Stimulated activated CD8-positive, alpha-beta memory T cell treated with anti-CD3 and anti-CD28 coated beads, Interleukin-4, amount 100 ng/mL, for 1 hour (primary cell): Measurements from ENCODE around the gene WDSUB1.

Experiments used
- DNase-seq, 2 donors: peaks; one replicate each; pipeline ENCODE4 v3.0.0-alpha.2; 2020; ENCODE audit warnings: low read depth in 2 of 2, low spot score in 1 of 2

The WDSUB1 gene

DNA sequence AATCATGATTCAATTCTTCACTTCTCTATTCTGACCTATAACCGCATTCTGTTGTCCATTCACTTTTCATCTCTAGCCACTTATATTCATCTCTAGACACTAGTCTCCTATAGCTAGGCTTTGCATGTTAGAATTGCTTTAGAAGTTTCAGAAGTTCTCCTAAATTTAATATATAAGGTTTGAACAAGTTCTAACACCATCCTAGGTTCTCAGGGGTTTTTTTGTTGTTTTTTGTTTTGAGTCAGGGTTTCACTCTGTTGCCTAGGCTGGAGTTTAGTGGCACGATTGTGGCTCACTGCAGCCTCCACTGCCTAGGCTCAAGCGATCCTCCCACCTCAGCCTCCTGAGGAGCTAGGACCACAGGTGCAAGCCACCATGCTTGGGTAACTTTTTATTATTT lies 19.9 kb downstream of the WDSUB1 start:
- DNase-seq, result no peak

DNA sequence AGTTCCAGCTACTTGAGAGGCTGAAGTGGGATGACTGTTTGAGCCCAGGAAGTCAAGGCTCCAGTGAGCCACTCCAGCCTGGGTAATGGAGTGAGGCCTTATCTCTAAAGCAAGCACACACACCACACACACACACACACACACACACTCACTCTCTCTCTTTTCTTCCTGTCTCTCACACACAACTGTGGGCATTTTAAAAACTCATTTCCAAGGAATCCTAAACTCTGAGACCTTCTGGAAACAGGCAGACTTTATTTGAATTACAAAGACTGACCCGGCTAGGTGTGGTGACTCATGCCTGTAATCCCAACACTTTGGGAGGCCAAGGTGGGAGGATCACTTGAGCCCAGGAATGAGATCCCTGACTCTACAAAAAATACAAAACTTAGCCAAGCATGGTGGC lies 21.3 kb downstream of the WDSUB1 start:
- DNase-seq, result no peak

DNA sequence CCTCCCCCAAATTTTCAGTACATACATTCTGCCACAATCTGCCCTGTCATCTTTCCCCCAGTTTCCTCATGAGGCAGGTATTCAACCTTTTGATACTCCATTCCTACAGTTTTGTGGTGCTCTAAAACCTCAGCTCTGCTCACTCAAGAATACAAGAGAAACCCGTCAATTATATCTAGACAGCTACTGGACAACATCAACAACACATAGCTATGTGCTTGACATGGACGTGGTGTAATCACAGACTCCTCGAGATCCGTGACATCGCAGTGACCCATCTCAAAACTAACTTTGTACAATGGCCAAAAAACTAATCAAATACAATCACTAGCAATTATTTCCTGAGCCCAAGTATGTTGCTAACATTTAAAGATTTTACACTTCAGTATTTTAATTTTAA lies 23.6 kb downstream of the WDSUB1 start:
- no peak for DNase-seq

DNA sequence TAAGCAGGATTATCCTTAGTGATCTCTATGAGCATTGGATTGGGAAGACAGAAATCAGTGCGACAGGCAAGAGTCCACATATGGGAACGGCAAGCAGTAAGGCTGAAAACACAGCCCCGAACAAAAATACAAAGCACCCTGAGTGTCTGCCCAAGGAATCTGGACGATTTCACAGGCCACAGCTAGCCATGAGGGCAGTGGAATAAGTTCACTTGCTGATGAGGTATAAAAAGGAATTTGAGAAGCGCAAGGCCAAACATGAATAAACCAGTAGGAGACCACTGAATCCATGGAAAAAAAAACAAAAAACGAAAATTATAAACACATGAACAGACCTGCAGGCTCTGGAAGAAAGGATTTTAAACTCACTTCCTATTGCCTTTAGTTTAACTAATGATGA lies 24.3 kb downstream of the WDSUB1 start:
- DNase-seq, result no peak

DNA sequence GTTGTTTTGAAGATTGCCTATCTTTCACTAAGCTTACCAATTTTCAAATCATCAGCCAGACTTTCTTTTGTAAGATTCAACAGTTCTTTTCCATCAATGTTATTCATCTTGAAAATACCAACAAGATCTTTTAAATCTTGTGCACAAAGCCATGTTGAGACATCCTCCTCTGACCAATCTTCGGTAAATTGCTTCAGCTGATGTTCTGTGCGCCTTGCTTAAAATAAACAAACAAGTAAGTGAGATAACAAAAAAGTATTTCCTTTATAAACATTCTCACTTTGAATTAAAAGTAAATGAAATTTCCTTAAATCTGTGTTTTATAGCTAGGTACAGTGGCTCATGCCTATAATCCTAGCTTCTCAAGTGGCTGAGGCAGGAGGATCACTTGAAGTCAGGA lies 30.3 kb downstream of the WDSUB1 start:
- no peak for DNase-seq

DNA sequence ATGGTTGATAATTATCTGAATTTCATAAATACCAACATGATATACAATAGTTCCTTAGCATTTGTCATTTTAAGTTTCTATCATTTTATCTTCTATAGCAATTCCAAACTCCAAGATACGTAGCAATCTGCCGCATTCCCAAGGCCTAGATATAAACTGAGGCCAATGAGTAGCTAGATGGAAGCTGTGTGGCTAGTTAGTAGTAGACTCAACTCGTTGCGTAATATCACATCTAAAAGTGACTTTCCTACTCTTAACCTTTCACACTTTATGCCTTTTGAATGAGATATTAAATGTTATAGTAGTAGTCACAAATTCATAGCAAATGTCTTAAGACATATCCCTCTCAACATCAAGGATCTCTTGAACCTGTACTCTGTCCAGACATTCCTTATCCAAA lies 33.6 kb downstream of the WDSUB1 start:
- DNase-seq, result no peak

DNA sequence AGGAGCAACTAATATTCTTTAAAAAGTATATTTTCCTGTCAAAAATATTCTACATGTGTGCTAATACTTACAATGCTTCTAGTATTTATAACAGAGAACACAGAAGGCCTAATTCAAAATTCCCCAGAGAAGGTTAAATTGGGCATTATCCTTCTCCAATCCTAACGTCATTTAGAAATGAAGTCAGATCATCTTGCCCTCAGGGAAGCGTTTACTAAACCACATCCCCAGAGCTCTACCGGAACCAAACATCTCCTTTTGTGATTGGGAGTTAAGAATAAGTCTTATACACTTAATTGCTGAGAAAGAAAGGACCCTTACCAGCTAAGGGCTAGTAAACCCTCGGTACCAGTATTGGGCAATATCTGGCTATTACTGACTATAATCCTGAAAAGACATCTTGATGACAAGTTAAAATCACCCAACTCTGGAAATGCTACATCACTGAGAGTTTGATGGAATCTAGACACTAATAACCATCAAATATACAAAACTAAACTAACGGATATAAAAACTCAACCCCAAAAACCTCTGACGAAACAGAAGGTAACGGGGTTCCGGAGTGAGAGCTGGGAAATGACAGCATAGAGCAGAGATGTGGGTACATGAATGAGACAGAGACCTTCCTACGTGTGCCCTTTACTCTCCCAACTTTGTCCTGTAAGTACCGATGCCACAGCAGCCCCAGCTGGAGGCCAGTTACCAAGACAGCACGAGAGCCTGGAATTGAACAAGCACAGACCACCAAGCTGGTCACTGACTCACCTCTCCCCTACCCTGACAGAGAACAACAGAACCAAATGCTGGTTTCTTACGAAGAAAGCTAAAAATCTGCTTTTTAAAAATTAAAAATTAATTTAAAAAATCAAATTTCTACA lies 35.0 kb downstream of the WDSUB1 start:
- DNase-seq, result no peak

DNA sequence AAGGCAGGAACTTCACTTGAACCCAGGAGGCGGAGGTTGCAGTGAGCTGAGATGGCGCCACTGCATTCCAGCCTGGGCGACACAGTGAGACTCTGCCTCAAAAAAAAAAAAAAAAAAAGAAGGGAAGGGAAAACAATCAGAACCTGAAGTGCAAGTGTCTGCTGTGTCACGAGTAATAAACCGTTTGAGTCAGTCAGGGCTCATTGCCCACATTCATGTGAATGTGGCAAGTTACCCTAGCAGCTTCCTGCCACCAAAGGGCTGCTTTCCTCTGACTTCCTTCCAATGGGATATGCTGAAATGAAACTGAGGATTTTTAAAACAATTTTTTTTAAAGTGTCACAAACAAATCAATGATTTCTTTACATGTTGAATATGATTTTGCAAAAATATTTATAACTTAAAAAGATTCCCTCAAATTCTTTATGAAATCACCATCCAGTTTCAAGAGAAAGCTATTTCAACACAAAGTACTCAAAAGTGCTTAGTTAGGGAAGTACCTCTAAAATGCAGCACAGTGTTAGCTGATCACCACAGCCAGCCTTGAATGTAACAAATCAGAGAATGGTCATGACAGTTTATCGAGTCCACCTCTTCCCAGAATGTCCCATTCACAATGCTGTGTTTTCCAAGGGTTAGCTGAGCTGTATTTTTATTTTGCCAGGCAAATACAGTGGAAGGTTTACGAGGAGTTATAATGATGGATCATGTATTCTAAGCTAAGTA lies 36.4 kb downstream of the WDSUB1 start:
- no peak for DNase-seq

DNA sequence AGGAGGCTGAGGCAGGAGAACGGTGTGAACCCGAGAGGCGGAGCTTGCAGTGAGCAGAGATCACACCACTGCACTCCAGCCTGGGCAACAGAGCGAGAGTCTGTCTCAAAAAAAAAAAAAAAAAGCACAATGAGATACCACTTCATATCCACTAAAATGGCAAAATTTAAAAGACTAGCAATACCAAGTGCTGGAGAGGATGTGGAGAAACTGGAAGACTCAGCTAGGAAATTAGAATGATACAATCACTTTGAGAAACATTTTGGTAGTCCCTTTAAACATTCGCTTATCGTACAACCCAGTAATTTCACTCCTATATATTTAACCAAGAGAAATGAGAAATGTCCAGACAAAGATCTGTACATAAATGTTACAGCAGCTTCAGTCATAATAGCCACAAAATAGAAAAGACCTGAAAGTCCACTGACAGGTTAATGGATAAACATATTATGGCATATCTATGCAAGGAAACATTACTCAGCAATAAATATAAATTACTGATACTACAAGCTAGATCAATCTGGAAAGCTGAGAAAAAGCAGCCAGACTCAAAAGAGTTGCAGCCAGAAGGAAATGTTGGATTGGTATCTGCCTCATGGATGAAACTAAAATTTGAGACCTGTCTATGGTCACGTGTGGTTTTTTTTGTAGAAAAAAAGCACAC lies 40.0 kb downstream of the WDSUB1 start:
- no peak for DNase-seq

DNA sequence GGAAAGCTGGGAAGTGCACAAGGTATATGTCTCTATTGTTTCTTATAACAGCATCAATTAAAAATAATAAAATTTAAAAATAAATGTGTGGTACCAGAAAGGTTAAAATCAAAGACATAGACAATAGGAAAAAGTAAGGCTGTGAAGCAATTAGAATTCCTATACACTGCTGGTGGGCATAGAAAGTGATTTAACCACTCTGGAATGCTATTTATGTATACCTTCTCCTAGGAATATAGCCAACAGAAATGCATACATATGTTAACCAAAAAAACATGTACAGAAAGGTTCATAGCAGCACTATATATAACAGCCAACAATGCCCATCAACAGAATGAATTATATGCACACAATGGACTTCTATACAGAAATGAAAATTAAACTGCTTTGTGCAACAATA lies 43.0 kb downstream of the WDSUB1 start:
- DNase-seq, result no peak

DNA sequence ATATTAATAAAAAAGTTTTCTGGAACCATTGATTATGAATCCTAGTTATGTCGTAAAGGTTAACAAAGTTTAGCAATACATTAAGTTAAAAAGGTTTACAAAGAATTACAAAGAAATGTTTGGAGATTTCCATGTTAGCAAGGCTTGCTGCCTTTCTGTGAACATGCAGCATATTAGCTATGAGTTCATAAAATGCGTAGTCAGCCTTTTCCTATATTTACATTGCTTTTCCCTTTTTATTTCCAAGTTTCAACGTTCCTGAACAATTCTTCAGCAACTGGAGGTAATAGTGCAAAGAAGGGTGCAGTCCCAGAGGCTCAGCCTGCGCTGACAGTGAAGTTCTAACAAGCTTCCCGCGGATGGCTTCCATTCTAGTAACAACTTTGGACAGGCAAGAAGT lies 51.6 kb downstream of the WDSUB1 start:
- no peak for DNase-seq

DNA sequence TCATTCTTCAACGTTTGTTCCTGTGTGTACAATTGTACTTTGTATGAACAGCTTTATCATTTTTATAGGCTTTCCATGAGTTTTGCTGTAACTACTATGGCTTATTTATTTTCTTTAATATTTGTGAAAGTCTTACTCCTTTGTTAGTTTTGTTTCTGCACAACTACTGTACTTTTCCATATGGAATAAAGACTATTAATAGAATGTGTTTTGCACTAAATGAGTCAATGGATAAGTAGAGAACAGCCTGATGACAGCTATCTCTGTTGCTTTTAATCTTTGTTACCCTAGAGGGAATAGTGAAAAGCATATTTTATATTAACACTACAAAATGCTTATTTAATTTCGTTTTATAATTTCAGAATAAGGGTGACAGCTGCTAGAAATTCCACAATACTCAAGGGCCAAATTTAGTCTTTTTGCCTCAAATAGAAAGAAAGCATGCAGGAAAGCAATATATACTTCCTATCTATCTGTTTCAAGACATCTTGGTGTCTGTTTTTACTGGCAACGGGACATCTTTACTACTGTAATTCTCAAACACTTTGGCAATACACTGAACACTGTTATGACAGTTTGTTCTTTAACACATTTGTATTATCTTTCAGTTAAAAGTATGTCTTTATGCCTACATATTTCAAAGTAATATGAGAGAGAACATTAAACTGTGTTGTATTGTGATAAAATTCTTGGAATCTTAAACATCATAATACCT lies 53.9 kb downstream of the WDSUB1 start:
- no peak for DNase-seq

DNA sequence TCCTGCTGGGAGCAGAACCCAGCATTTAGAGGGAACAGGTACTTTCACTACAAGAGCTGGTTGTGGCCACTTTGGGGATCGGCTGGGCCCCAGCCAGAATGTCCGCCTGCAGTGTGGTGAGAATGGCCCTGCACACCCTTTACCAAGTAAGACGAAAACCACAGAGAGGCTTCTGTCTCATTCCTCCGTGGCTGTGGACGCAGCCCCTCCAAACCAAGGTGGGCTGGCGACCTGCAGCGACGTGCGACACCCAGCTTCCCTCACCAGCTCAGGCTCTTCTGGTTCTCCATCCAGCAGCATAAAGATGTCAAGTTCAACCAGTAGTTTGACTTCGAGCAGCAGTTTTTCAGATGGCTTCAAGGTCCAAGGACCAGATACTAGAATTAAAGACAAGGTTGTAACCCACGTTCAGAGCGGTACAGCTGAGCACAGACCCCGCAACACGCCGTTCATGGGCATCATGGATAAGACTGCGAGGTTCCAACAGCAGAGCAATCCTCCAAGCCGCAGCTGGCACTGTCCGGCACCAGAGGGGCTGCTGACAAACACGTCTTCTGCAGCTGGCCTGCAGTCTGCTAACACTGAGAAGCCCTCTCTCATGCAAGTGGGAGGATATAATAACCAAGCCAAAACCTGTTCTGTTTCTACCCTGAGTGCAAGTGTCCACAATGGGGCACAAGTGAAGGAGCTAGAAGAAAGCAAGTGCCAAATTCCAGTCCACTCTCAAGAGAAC lies 56.2 kb downstream of the WDSUB1 start:
- no peak for DNase-seq

DNA sequence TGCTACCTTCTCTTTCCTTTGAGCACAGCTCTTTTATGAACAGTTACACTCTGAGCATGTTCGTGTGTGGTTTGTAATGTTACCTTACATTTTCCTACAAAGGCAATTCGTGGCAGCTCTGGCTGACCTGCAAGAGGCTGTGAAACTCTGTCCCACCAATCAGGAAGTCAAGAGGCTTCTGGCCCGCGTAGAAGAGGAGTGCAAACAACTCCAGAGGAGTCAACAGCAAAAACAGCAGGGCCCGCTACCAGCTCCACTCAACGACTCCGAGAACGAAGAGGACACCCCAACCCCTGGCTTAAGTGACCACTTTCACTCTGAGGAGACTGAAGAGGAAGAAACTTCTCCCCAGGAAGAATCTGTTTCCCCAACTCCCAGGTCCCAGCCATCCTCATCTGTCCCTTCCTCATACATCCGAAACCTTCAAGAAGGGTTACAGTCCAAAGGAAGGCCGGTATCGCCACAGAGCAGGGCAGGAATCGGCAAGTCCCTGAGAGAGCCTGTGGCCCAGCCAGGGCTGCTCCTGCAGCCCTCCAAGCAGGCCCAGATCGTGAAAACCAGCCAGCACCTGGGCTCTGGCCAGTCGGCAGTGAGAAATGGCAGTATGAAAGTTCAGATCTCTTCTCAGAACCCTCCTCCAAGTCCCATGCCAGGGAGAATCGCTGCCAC lies 56.9 kb downstream of the WDSUB1 start:
- no peak for DNase-seq

DNA sequence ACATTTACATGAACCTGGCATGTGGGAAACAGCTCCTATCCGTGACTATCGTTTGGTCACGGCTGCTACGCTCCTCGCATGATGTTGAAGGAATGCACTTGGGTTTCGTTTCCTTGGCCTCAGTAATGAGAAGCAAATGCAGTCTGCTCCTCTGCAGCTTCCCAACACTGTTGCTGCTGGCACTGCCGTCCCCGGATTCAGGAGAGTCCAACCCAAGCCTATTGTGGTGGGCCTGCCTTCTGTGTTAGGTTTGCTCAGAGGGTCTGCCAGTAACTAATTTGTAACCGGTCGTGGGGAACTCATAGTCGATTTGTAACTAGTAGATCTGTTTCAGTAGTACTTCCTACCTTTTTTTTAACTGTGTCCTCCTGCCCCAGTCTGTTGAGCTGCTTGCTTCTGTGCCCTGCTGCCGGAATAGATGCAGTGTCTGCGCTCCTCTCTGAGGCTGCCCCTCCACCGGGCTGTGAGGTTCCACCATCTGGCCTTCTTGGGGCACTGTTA lies 58.4 kb downstream of the WDSUB1 start:
- DNase-seq, result no peak

DNA sequence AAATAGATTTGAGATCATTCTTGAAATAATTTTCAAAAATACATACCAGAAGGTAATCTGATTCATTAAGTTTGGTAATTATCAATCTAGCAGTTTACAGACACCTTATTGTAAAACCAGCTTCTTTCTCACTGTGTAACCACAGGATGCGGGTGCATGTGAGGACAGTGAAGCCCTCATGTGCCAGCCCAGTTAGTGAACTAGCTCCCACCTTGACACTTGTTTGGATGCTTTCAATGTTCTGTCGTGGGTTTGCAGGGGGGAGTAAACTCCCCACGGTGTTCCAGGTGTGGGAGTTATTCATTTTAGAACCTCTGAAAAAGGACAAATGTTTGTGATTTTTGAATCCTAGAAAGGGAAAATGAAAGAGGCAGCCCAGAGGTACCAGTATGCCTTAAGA lies 59.0 kb downstream of the WDSUB1 start:
- DNase-seq, result no peak

DNA sequence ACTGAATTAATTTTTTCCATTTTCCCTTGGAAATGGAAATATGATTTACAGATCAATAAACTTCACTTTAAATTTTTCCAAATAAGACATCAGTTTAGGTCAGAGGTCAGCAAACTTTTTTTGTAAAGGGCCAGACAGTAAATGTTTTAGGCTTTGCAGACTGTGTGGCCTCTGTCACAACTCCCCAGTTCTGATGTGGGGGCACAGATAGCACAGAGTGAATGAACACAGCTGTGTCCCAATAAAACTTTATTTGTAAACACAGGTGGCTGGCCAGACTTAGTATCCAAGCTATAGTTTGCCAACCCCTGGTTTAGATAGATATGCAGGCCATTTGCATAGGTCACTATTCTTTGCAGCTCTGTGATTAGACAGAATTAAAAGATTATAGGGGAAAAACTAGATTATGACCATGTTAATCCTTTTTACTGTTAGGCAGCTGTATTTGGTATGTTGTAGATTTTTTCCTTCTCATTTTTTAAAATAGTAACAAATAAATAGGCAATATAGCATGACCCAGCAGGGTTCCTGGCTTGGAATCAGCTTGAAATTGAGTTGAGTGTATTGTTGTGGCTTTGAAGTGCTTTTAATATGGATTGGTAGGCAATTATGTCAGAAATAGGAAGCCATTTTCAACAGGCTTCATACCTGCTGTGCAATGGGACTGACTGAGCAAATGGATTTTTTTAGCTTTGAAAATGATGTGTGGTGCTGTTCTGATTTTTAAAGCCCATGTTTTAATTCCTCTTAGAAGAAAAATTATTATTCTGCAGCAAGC lies 59.7 kb downstream of the WDSUB1 start:
- DNase-seq, result no peak

DNA sequence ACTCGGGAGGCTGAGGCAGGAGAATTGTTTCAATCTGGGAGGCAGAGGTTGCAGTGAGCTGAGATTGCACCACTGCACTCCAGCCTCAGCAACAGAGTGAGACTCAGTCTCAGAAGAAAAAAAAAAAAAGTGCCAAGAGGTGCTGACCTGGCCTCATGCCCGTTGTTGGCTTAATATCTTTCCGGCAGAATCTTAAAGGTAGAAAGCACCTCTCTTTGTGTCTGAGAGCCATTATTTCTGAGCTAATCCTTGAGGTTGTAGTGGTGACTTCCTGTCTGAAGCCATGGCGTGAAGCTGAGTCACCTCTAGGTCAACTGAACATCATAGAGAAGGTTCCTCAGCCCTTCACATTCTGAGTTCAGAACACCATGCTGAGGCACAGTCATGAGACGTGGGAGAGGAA lies 60.4 kb downstream of the WDSUB1 start:
- DNase-seq, result no peak
